Esophagus muscularis mucosa (tissue), 3 donors: Measurements from ENCODE around the gene RFTN1.

Source experiments
- POLR2A ChIP-seq: fragments of 450-650 bp; IDR thresholded peaks from one replicate; pipeline ENCODE4 v1.6.1; 2017; ENCODE audit warnings: antibody characterized with exemption, moderate library complexity, mild to moderate bottlenecking, low read depth
- POLR2AphosphoS5 ChIP-seq, 2 donors: sonication (generic); formaldehyde crosslinking; IDR thresholded peaks; one replicate each; pipeline ENCODE4 v1.6.1; 2017; ENCODE audit warnings: antibody characterized with exemption in 2 of 2
- TF ChIP-seq, protein P1 (sequence below), 3 experiments: fragments of 200-600 bp in 2 of 3; fragments of 450-650 bp in 1 of 3; sonication (generic) in 2 of 3; IDR thresholded peaks; one replicate each; pipeline ENCODE4 v1.5.1; 2017 to 2019; ENCODE audit warnings: antibody characterized with exemption in 3 of 3, mild to moderate bottlenecking in 2 of 3, moderate library complexity in 1 of 3

DNA sequence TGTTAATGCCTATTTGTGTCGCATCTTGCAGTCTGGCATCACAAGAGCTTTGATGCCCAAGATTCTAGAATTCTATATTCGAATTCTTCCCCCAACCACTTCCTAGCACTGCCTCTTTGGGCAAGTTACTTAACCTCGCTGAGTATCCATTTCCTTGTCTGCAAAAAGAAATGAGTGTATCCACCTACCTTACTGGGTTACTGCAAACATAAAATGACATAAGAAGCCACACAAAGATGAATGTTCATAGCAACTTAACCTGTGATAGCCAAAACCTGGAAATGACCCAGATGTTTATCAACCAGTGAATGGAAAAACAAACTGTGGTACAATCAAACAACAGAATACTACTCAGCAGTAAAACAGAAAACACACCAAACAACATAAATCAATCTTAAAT, 24.9 kb downstream of the RFTN1 start:
- TF ChIP-seq, protein P1, sequence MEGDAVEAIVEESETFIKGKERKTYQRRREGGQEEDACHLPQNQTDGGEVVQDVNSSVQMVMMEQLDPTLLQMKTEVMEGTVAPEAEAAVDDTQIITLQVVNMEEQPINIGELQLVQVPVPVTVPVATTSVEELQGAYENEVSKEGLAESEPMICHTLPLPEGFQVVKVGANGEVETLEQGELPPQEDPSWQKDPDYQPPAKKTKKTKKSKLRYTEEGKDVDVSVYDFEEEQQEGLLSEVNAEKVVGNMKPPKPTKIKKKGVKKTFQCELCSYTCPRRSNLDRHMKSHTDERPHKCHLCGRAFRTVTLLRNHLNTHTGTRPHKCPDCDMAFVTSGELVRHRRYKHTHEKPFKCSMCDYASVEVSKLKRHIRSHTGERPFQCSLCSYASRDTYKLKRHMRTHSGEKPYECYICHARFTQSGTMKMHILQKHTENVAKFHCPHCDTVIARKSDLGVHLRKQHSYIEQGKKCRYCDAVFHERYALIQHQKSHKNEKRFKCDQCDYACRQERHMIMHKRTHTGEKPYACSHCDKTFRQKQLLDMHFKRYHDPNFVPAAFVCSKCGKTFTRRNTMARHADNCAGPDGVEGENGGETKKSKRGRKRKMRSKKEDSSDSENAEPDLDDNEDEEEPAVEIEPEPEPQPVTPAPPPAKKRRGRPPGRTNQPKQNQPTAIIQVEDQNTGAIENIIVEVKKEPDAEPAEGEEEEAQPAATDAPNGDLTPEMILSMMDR (IDR thresholded peaks at IDR 0.05), result no peak
- no peak for TF ChIP-seq POLR2AphosphoS5 (IDR thresholded peaks at IDR 0.05)
- TF ChIP-seq POLR2A, result no peak
